IPS DF 6.9 (cell line): Measurements from ENCODE around the gene B3GNT4.
A peak's percentile ranks its signal among the peaks of the same experiment; 100 is the strongest.

Source experiments
- DNase-seq: peaks from one replicate; pipeline ENCODE4 v3.0.0-alpha.2; 2013; ENCODE audit warnings: low read depth, low spot score
- H3K27ac ChIP-seq: one replicate; pipeline ENCODE4 v1.5.1; 2013; ENCODE audit warnings: low read length, control low read depth
- H3K27me3 ChIP-seq: 2 replicates; pipeline ENCODE4 v1.6.1; 2013; ENCODE audit warnings: mild to moderate bottlenecking, low read length; ENCODE audit not compliant: control insufficient read depth, insufficient read depth
- H3K36me3 ChIP-seq: 2 replicates; pipeline ENCODE4 v1.6.1; 2013; ENCODE audit warnings: low read length; ENCODE audit not compliant: control insufficient read depth, insufficient read depth
- H3K4me1 ChIP-seq: 2 replicates; pipeline ENCODE4 v1.6.1; 2013; ENCODE audit warnings: low read length; ENCODE audit not compliant: control insufficient read depth, insufficient read depth
- H3K4me3 ChIP-seq: 2 replicates; pipeline ENCODE4 v1.5.1; 2013; ENCODE audit warnings: mild to moderate bottlenecking, low read length
- H3K9me3 ChIP-seq: 2 replicates; pipeline ENCODE4 v1.6.1; 2013; ENCODE audit warnings: low read length, inconsistent platforms; ENCODE audit not compliant: control insufficient read depth, insufficient read depth
- WGBS: extraction: QIAGEN DNeasy Blood & Tissue Kit; methylation state at CpG from one replicate; pipeline ENCODE4 v1.1.7; 2013; ENCODE audit warnings: mixed read lengths, missing lambda C conversion rate; ENCODE audit not compliant: insufficient read length, insufficient coverage; 5-methylcytosine and 5-hydroxymethylcytosine counted together

The B3GNT4 gene

GRCh38 chr12:122216445-122216844 is 12.9 kb downstream of the B3GNT4 start:
- Histone ChIP-seq H3K9me3 (no peaks in the 10 kb centered on the region), H3K36me3 (peaks cover 21% of the 10 kb centered on the region), H3K27me3 (no peaks in the 10 kb centered on the region), H3K27ac (no peak overlapping the region), H3K4me1 (no peaks in the 10 kb centered on the region), H3K4me3 (no peak overlapping the region)
- DNase-seq: no peak
- WGBS: no CpG with 5 or more reads among the region's 1 CpG

DNA sequence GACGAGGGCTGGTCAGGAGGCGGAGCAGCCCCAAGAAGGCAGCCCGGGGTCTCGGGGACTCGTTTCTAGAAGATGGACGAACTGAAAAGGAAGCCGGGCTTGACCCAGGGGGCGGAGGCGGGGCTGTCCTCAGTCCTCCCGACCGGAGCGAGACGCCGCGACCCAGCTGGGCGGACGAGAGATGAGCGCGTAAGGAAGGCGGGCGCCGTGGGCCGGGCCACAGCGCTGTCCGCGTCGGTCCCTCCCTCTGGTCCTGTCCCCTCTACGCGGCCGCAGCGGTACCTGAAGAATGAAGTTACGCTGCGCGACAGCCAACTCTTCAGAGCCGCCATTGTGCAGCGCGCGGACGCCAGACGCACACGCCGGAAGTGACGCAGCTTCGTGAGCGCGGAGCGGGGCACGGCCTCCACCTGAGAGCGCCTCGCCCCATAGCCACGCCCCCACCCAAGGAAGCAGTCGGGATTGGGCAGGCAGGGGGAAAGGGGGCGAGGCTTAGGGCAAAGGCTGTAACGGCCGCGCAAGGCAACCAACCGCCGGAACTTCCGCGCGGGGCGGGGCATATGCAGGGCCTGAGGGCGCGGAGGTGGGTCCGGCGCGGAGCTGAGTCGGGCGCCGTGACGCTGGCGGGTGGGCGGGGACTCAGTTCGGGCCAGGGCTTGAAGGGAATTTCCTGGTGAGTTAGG is 22.3 kb downstream of the B3GNT4 start, which contains the start of gene DIABLO:
Gene DIABLO (minus strand): TSS at position 370 of the 683 bp plus-strand sequence. CDS start 38 bp downstream, at position 332.
- H3K27ac ChIP-seq: no peak within 1 kb of the TSS
- H3K9me3 ChIP-seq: no peaks in the 10 kb centered on the region
- no peaks in the 10 kb centered on the region for H3K27me3 ChIP-seq
- peaks cover 5% of the 10 kb centered on the region for H3K4me1 ChIP-seq
- peaks cover 3% of the 10 kb centered on the region; the same call in 1 of the 2 replicates for H3K36me3 ChIP-seq
- DNase-seq: peak; percentile 97
- H3K4me3 ChIP-seq: peak within 1 kb of the TSS; percentile 93
- no CpG with 5 or more reads among the region's 74 CpGs for WGBS

- Histone ChIP-seq H3K4me1 (peaks cover 5% of the 10 kb centered on the region), H3K9me3 (no peaks in the 10 kb centered on the region), H3K36me3 (peaks cover 3% of the 10 kb centered on the region; the same call in 1 of the 2 replicates), H3K27me3 (no peaks in the 10 kb centered on the region), H3K4me3 (peak overlapping the region; percentile 19; the same call in 1 of the 2 replicates), H3K27ac (no peak overlapping the region)
- no peak for DNase-seq
- no CpG with 5 or more reads among the region's 55 CpGs for WGBS
These were observed 23.0 kb downstream of the B3GNT4 start for GRCh38 chr12:122226366-122227125.

GRCh38 chr12:122227341-122227740 is 23.8 kb downstream of the B3GNT4 start:
- no peaks in the 10 kb centered on the region for H3K9me3 ChIP-seq
- DNase-seq: no peak
- H3K4me3 ChIP-seq: no peak overlapping the region
- no CpG with 5 or more reads among the region's 17 CpGs for WGBS
- no peaks in the 10 kb centered on the region for H3K27me3 ChIP-seq
- H3K27ac ChIP-seq: no peak overlapping the region
- H3K4me1 ChIP-seq: peaks cover 5% of the 10 kb centered on the region
- H3K36me3 ChIP-seq: peaks cover 3% of the 10 kb centered on the region; the same call in 1 of the 2 replicates

DNA sequence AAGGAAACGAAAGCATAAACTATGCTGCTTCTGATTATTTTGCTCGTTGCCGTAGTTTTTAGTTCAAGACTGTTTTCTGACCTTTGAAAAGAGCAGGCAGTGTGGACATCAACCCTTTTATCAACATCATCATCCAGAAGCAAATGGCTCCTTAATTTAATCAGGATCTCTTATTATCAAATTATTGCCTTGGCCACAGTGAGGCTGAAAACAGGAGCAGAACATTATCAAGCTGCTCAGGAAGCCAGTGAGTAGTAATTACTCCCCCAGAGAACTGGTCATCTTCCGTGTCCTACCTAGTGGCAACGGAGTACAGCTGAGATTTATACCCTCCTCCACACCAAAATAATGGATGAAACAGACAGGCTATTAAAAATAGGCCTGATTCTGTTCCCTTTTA is 24.6 kb downstream of the B3GNT4 start:
- no peaks in the 10 kb centered on the region for H3K36me3 ChIP-seq
- peaks cover 5% of the 10 kb centered on the region for H3K4me1 ChIP-seq
- H3K9me3 ChIP-seq: no peaks in the 10 kb centered on the region
- H3K27me3 ChIP-seq: no peaks in the 10 kb centered on the region
- H3K4me3 ChIP-seq: no peak overlapping the region
- no peak overlapping the region for H3K27ac ChIP-seq
- no CpG with 5 or more reads among the region's 5 CpGs for WGBS
- DNase-seq: no peak

GRCh38 chr12:122230798-122231197 is 27.3 kb downstream of the B3GNT4 start:
- no peaks in the 10 kb centered on the region for H3K9me3 ChIP-seq
- DNase-seq: no peak
- no peak overlapping the region for H3K27ac ChIP-seq
- H3K4me1 ChIP-seq: peaks cover 2% of the 10 kb centered on the region
- no CpG with 5 or more reads among the region's 6 CpGs for WGBS
- peaks cover 3% of the 10 kb centered on the region; the same call in 1 of the 2 replicates for H3K36me3 ChIP-seq
- no peaks in the 10 kb centered on the region for H3K27me3 ChIP-seq
- no peak overlapping the region for H3K4me3 ChIP-seq

- WGBS: no CpG with 5 or more reads among the region's 10 CpGs
- peaks cover 3% of the 10 kb centered on the region; the same call in 1 of the 2 replicates for H3K36me3 ChIP-seq
- DNase-seq: no peak
- no peaks in the 10 kb centered on the region for H3K9me3 ChIP-seq
- no peaks in the 10 kb centered on the region for H3K4me1 ChIP-seq
- H3K4me3 ChIP-seq: no peak overlapping the region
- no peaks in the 10 kb centered on the region for H3K27me3 ChIP-seq
- no peak overlapping the region for H3K27ac ChIP-seq
These were observed 29.2 kb downstream of the B3GNT4 start for GRCh38 chr12:122232691-122233090.

DNA sequence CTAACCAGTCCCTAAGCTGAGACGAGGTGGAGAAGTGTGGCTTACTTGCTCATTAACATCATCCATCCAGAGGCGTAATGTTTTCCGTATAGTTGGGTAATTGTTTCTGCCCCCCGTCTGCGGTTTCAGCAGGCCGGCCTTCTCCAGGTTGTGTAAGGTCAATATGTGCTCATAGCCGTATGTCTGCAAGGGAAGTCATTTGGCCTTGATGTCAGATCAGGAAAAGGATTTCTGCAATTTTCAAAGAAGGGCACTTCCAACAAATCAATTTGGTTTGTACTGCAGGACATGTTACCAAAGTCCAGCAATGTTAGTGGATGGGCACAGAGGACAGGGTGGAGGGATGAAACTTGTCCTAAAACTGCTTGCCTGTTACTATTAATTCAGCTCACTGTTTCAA is 32.2 kb downstream of the B3GNT4 start:
- WGBS: no CpG with 5 or more reads among the region's 7 CpGs
- H3K27ac ChIP-seq: no peak overlapping the region
- no peaks in the 10 kb centered on the region for H3K9me3 ChIP-seq
- peaks cover 3% of the 10 kb centered on the region; the same call in 1 of the 2 replicates for H3K36me3 ChIP-seq
- no peak overlapping the region for H3K4me3 ChIP-seq
- no peaks in the 10 kb centered on the region for H3K27me3 ChIP-seq
- DNase-seq: no peak
- H3K4me1 ChIP-seq: no peaks in the 10 kb centered on the region

GRCh38 chr12:122238861-122239260 is 35.4 kb downstream of the B3GNT4 start:
- Histone ChIP-seq H3K27ac (no peak overlapping the region), H3K4me1 (no peaks in the 10 kb centered on the region), H3K4me3 (no peak overlapping the region), H3K36me3 (peaks cover 3% of the 10 kb centered on the region; the same call in 1 of the 2 replicates), H3K27me3 (no peaks in the 10 kb centered on the region), H3K9me3 (no peaks in the 10 kb centered on the region)
- no peak for DNase-seq
- no CpG with 5 or more reads among the region's 5 CpGs for WGBS

GRCh38 chr12:122243965-122244364 is 40.5 kb downstream of the B3GNT4 start:
- Histone ChIP-seq H3K9me3 (no peaks in the 10 kb centered on the region), H3K4me1 (no peaks in the 10 kb centered on the region), H3K27me3 (no peaks in the 10 kb centered on the region), H3K36me3 (no peaks in the 10 kb centered on the region), H3K4me3 (no peak overlapping the region), H3K27ac (no peak overlapping the region)
- DNase-seq: no peak
- WGBS: no CpG with 5 or more reads among the region's 6 CpGs
